Glutamatergic neuron (in vitro differentiated cells): ENCODE measurements around the gene ST7L. TPM values are rescaled to one million over a fixed set of nuclear protein-coding genes. Genes with fewer than 3 reads are reported as not detected.

Experiments
- DNase-seq: peaks from one replicate; pipeline ENCODE4 v3.0.0; 2022
- H3K27ac Mint-ChIP-seq: one replicate; pipeline ENCODE4 v1.8.0; 2020; ENCODE audit warnings: mild to moderate bottlenecking, mixed read lengths, inconsistent platforms; ENCODE audit not compliant: unreplicated experiment
- H3K27me3 Mint-ChIP-seq: one replicate; pipeline ENCODE4 v1.8.0; 2020; ENCODE audit warnings: mild to moderate bottlenecking, moderate library complexity, mixed read lengths, inconsistent platforms; ENCODE audit not compliant: unreplicated experiment
- H3K36me3 Mint-ChIP-seq: one replicate; pipeline ENCODE4 v1.8.0; 2020; ENCODE audit warnings: mild to moderate bottlenecking, mixed read lengths, inconsistent platforms; ENCODE audit not compliant: unreplicated experiment
- H3K4me1 Mint-ChIP-seq: one replicate; pipeline ENCODE4 v1.8.0; 2020; ENCODE audit warnings: mild to moderate bottlenecking, low read depth, mixed read lengths, inconsistent platforms; ENCODE audit not compliant: unreplicated experiment
- H3K4me3 Mint-ChIP-seq: one replicate; pipeline ENCODE4 v1.8.0; 2020; ENCODE audit warnings: mild to moderate bottlenecking, mixed read lengths, inconsistent platforms; ENCODE audit not compliant: unreplicated experiment
- H3K9me3 Mint-ChIP-seq: one replicate; pipeline ENCODE4 v1.8.0; 2020; ENCODE audit warnings: mild to moderate bottlenecking, moderate library complexity, mixed read lengths, inconsistent platforms; ENCODE audit not compliant: unreplicated experiment
- CTCF ChIP-seq: fragments of 200-600 bp; sonication (generic); IDR thresholded peaks from one replicate; pipeline ENCODE4 v1.5.0; 2021; ENCODE audit not compliant: partially characterized antibody, unreplicated experiment
- total RNA-seq: library from RNA; stranded (reverse); fragmentation: NEBNext Ultra II Directional; extraction: Animal tissue kit (Norgen Biotek cat#: 25700); gene quantifications from one replicate; pipeline ENCODE4 v1.2.1, GENCODE V29; 2021; ENCODE audit not compliant: unreplicated experiment

The ST7L gene
- total RNA-seq, 1 donor from 2014 or later = 28.3 TPM

- Mint-ChIP-seq H3K4me3 (no peak overlapping the region), H3K27me3 (peaks cover 2% of the 10 kb centered on the region), H3K36me3 (no peaks in the 10 kb centered on the region), H3K27ac (no peak overlapping the region), H3K4me1 (no peaks in the 10 kb centered on the region), H3K9me3 (no peaks in the 10 kb centered on the region)
- no peak for TF ChIP-seq CTCF
- DNase-seq = no peak
These were observed 74.8 kb downstream of the ST7L start for GRCh38 chr1:112544011-112544688.

- no peaks in the 10 kb centered on the region for H3K36me3 Mint-ChIP-seq
- no peaks in the 10 kb centered on the region for H3K9me3 Mint-ChIP-seq
- no peaks in the 10 kb centered on the region for H3K4me1 Mint-ChIP-seq
- no peak overlapping the region for H3K4me3 Mint-ChIP-seq
- H3K27me3 Mint-ChIP-seq = peaks cover 2% of the 10 kb centered on the region
- no peak for TF ChIP-seq CTCF
- no peak overlapping the region for H3K27ac Mint-ChIP-seq
- no peak for DNase-seq
These were observed 76.6 kb downstream of the ST7L start for GRCh38 chr1:112542206-112542973.

GRCh38 chr1:112541299-112541698, 77.6 kb downstream of the ST7L start:
- Mint-ChIP-seq H3K27me3 (peaks cover under 1% of the 10 kb centered on the region), H3K36me3 (no peaks in the 10 kb centered on the region), H3K9me3 (no peaks in the 10 kb centered on the region), H3K4me3 (no peak overlapping the region), H3K27ac (no peak overlapping the region), H3K4me1 (no peaks in the 10 kb centered on the region)
- TF ChIP-seq CTCF = no peak
- no peak for DNase-seq

- TF ChIP-seq CTCF = no peak
- H3K4me1 Mint-ChIP-seq = no peaks in the 10 kb centered on the region
- H3K27ac Mint-ChIP-seq = no peak overlapping the region
- H3K36me3 Mint-ChIP-seq = no peaks in the 10 kb centered on the region
- H3K27me3 Mint-ChIP-seq = no peaks in the 10 kb centered on the region
- DNase-seq = no peak
- H3K4me3 Mint-ChIP-seq = no peak overlapping the region
- no peaks in the 10 kb centered on the region for H3K9me3 Mint-ChIP-seq
These were observed 78.6 kb downstream of the ST7L start for GRCh38 chr1:112540226-112540794.

- Mint-ChIP-seq H3K27ac (no peak overlapping the region), H3K4me3 (no peak overlapping the region), H3K36me3 (no peaks in the 10 kb centered on the region), H3K9me3 (no peaks in the 10 kb centered on the region), H3K4me1 (no peaks in the 10 kb centered on the region), H3K27me3 (no peaks in the 10 kb centered on the region)
- no peak for DNase-seq
- no peak for TF ChIP-seq CTCF
These were observed 80.1 kb downstream of the ST7L start for GRCh38 chr1:112538883-112539282.
